ENCODE data around the gene MDGA2.

The MDGA2 gene

GRCh38 chr14:47269756-47270492 is 405.5 kb downstream of the MDGA2 start:
- DNase-seq (ENCODE audit: low read depth), result no peak
- TF ChIP-seq, protein P1, sequence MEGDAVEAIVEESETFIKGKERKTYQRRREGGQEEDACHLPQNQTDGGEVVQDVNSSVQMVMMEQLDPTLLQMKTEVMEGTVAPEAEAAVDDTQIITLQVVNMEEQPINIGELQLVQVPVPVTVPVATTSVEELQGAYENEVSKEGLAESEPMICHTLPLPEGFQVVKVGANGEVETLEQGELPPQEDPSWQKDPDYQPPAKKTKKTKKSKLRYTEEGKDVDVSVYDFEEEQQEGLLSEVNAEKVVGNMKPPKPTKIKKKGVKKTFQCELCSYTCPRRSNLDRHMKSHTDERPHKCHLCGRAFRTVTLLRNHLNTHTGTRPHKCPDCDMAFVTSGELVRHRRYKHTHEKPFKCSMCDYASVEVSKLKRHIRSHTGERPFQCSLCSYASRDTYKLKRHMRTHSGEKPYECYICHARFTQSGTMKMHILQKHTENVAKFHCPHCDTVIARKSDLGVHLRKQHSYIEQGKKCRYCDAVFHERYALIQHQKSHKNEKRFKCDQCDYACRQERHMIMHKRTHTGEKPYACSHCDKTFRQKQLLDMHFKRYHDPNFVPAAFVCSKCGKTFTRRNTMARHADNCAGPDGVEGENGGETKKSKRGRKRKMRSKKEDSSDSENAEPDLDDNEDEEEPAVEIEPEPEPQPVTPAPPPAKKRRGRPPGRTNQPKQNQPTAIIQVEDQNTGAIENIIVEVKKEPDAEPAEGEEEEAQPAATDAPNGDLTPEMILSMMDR (IDR thresholded peaks at IDR 0.05; ENCODE audit: low read depth, low read length, missing control alignments), result no peak
- no peak overlapping the region for H3K4me3 ChIP-seq (ENCODE audit: low read depth, low read length)

DNA sequence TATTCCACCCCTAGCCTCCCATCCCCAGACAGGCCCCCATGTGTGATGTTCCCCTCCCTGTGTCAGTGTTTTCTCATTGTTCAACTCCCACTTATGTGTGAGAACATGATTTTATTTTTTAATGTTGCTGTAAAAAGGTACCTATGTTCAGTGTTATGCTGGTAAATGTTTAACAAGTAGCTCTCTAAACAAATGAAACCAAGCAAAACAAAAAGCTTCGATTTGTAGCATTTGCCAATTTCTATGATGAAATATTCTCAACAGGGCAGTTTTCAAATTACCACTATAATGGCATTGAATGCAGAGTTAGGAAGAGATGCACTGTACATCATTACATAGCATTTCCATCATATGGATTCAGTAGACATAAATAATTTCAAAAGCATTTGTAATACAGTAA is 410.6 kb downstream of the MDGA2 start:
- DNase-seq (ENCODE audit: low read depth), result no peak
- TF ChIP-seq, protein P1 (IDR thresholded peaks at IDR 0.05; ENCODE audit: low read depth, low read length, missing control alignments), result no peak
- no peak overlapping the region for H3K4me3 ChIP-seq (ENCODE audit: low read depth, low read length)

DNA sequence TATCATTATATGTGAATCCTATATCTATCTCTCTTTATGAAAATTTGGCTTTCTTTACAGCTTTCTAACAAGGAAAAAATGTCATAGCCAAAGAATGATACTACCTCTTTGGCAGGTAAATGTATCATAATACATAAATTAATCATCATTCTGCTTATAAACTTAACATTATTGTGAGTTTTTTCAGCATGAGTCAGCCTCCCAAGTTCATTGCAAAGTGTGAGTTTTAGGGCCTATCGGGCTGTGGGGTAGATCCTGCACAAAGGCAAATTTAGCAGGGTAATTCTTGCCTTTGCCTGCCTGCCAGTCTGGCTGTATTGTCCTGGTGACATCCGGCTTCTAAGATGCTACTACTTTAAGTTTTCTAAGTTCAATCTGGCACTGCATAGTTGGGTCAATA is 412.6 kb downstream of the MDGA2 start:
- H3K4me3 ChIP-seq (ENCODE audit: low read depth, low read length), result no peak overlapping the region
- DNase-seq (ENCODE audit: low read depth), result no peak
- TF ChIP-seq, protein P1 (IDR thresholded peaks at IDR 0.05; ENCODE audit: low read depth, low read length, missing control alignments), result no peak

GRCh38 chr14:47261350-47261749 is 414.1 kb downstream of the MDGA2 start:
- H3K4me3 ChIP-seq (ENCODE audit: low read depth, low read length), result no peak overlapping the region
- TF ChIP-seq, protein P1 (IDR thresholded peaks at IDR 0.05; ENCODE audit: low read depth, low read length, missing control alignments), result no peak
- no peak for DNase-seq (ENCODE audit: low read depth)

- no peak overlapping the region for H3K4me3 ChIP-seq (ENCODE audit: low read depth, low read length)
- TF ChIP-seq, protein P1 (IDR thresholded peaks at IDR 0.05; ENCODE audit: low read depth, low read length, missing control alignments), result no peak
- no peak for DNase-seq (ENCODE audit: low read depth)
These were observed 415.6 kb downstream of the MDGA2 start for GRCh38 chr14:47259796-47260195.

DNA sequence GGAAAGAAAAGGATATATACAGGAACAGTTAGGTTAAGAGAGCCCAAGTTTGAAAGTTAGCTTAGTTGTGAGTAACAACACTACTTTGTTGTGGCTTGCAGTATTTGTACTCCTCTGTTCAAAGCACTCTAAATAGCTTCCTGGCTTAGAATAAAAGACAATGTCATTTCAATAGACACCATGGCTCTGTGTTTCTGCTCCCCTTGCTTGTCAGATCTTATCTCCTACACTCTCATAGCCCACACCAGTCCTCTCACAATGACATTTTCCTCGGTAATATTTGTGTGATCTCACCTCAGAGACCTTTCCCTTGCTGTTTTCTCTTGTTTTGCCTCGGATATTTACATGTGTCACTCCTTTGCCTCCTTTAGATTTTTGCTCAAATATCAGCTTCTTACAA is 418.4 kb downstream of the MDGA2 start:
- no peak for DNase-seq (ENCODE audit: low read depth)
- no peak overlapping the region for H3K4me3 ChIP-seq (ENCODE audit: low read depth, low read length)
- TF ChIP-seq, protein P1 (IDR thresholded peaks at IDR 0.05; ENCODE audit: low read depth, low read length, missing control alignments), result no peak

GRCh38 chr14:47252802-47253201 is 422.6 kb downstream of the MDGA2 start:
- TF ChIP-seq, protein P1 (IDR thresholded peaks at IDR 0.05; ENCODE audit: low read depth, low read length, missing control alignments), result no peak
- H3K4me3 ChIP-seq (ENCODE audit: low read depth, low read length), result no peak overlapping the region
- DNase-seq (ENCODE audit: low read depth), result no peak

All from GM12864 (cell line).